Endothelial cell of umbilical vein (primary cell): Measurements from ENCODE around the gene ATP10B. TPM values are rescaled to one million over a fixed set of nuclear protein-coding genes. Genes with fewer than 3 reads are reported as not detected.

Experiments used
- BruUV-seq: library from RNA; stranded (reverse); fragments of 400-500 nt; replicated peaks from 2 replicates; lab custom pipeline; 2021; lab: Mats Ljungman, UMichigan
- CTCF ChIA-PET: fragments of 300-600, 350-600 bp; sonication (Branson Sonifier 250); formaldehyde crosslinking; loops from one replicate; lab custom pipeline; 2021; ENCODE audit warnings: antibody characterized with exemption, inconsistent platforms; lab: Charles Lee
- POLR2A ChIA-PET: fragments of 300-600, 350-600 bp; sonication (Branson Sonifier 250); formaldehyde crosslinking; loops from one replicate; lab custom pipeline; 2021; ENCODE audit warnings: antibody characterized with exemption, inconsistent platforms; lab: Charles Lee
- DNase-seq: peaks from one replicate; pipeline ENCODE4 v3.0.0-alpha.2; 2011; ENCODE audit warnings: low read depth, low spot score
- FAIRE-seq: peaks from 2 replicates; lab custom pipeline; 2011; peaks lifted over from hg19 to GRCh38; lab: Jason Lieb, UNC
- H2AFZ ChIP-seq: 2 replicates; pipeline ENCODE4 v1.6.0; 2012; ENCODE audit warnings: low read depth, low read length, control low read depth, inconsistent platforms
- H3K27ac ChIP-seq: 2 replicates; pipeline ENCODE4 v1.5.1; 2011; ENCODE audit warnings: low read depth, mild to moderate bottlenecking, control low read depth, low read length, moderate library complexity; ENCODE audit not compliant: insufficient read depth
- H3K27me3 ChIP-seq, 2 experiments: 2 replicates each; pipeline versions ENCODE4 v1.6.0 to v1.6.1; 2011; ENCODE audit warnings: low read length in 2 of 2, mixed read lengths in 1 of 2; ENCODE audit not compliant: control insufficient read depth in 2 of 2, insufficient read depth in 2 of 2
- H3K36me3 ChIP-seq, 2 experiments: 2 replicates in 1 of 2; 3 replicates in 1 of 2; pipeline ENCODE4 v1.5.1; 2011; ENCODE audit warnings: low read length in 2 of 2, mild to moderate bottlenecking in 1 of 2, moderate library complexity in 1 of 2; ENCODE audit not compliant: control insufficient read depth in 2 of 2, insufficient read depth in 2 of 2; ENCODE audit errors: extremely low read depth in 1 of 2
- H3K4me1 ChIP-seq: 3 replicates; pipeline ENCODE4 v1.5.1; 2011; ENCODE audit warnings: mild to moderate bottlenecking, low read length; ENCODE audit not compliant: control insufficient read depth, insufficient read depth; ENCODE audit errors: extremely low read depth
- H3K4me2 ChIP-seq: 2 replicates; pipeline ENCODE4 v1.6.1; 2011; ENCODE audit warnings: low read length, control low read depth, mixed read lengths; ENCODE audit not compliant: insufficient read depth
- H3K4me3 ChIP-seq, 3 experiments: fragments of 200-600 bp in 1 of 3; sonication (generic), shearing (Covaris generic) in 1 of 3; replicated peaks in 1 of 3; 2 replicates each; pipeline ENCODE4 v1.5.1; 2011 to 2016; ENCODE audit warnings: control low read depth in 3 of 3, low read length in 3 of 3, mild to moderate bottlenecking in 2 of 3, inconsistent platforms in 1 of 3, low read depth in 1 of 3, moderate library complexity in 1 of 3; ENCODE audit not compliant: insufficient read depth in 1 of 3
- H3K79me2 ChIP-seq: 2 replicates; pipeline ENCODE4 v1.6.0; 2012; ENCODE audit warnings: low read length, inconsistent platforms; ENCODE audit not compliant: control insufficient read depth, insufficient read depth
- H3K9ac ChIP-seq: replicated peaks from 2 replicates; pipeline ENCODE3; 2011; ENCODE audit warnings: low read length, control low read depth; ENCODE audit not compliant: insufficient read depth; ENCODE audit errors: extremely low read depth
- H3K9me1 ChIP-seq: replicated peaks from 3 replicates; pipeline ENCODE4 v1.6.0; 2011; ENCODE audit warnings: mild to moderate bottlenecking, low read length; ENCODE audit not compliant: control insufficient read depth, insufficient read depth; ENCODE audit errors: extremely low read depth
- H3K9me3 ChIP-seq: replicated peaks from 2 replicates; pipeline ENCODE4 v1.5.1; 2012; ENCODE audit warnings: low read length, inconsistent platforms; ENCODE audit not compliant: control insufficient read depth, insufficient read depth
- H4K20me1 ChIP-seq: replicated peaks from 2 replicates; pipeline ENCODE3; 2011; ENCODE audit warnings: mild to moderate bottlenecking, low read length; ENCODE audit not compliant: control insufficient read depth, insufficient read depth; ENCODE audit errors: extremely low read depth
- CTCF ChIP-seq, 2 donors: IDR thresholded peaks; 1 replicate in 1 of 2; 2 replicates in 1 of 2; pipeline ENCODE4 v1.5.1; 2011; ENCODE audit warnings: low read length in 2 of 2, mild to moderate bottlenecking in 2 of 2, moderate library complexity in 2 of 2, control low read depth in 1 of 2, inconsistent platforms in 1 of 2, low read depth in 1 of 2; ENCODE audit not compliant: insufficient read depth in 1 of 2; ENCODE audit errors: extremely low read depth in 1 of 2
- EZH2 ChIP-seq: IDR thresholded peaks from 2 replicates; pipeline ENCODE4 v1.6.1; 2012; ENCODE audit warnings: borderline replicate concordance, low read depth, mild to moderate bottlenecking, moderate library complexity, low read length, inconsistent platforms; ENCODE audit not compliant: severe bottlenecking
- FOS ChIP-seq: IDR thresholded peaks from 2 replicates; pipeline ENCODE4 v1.6.1; 2011; ENCODE audit warnings: mild to moderate bottlenecking, low read length, moderate library complexity, borderline replicate concordance; ENCODE audit not compliant: insufficient read depth
- GATA2 ChIP-seq: IDR thresholded peaks from 2 replicates; pipeline ENCODE4 v1.7.0; 2011; ENCODE audit warnings: low read depth, mild to moderate bottlenecking, moderate library complexity, mixed read lengths, low read length; ENCODE audit not compliant: insufficient read length, insufficient read depth
- JUN ChIP-seq: IDR thresholded peaks from 2 replicates; pipeline ENCODE4 v1.6.1; 2011; ENCODE audit warnings: borderline replicate concordance, low read depth; ENCODE audit not compliant: insufficient read length, insufficient read depth
- POLR2A ChIP-seq: IDR thresholded peaks from 2 replicates; pipeline ENCODE4 v1.6.1; 2012; ENCODE audit warnings: low read depth, mild to moderate bottlenecking, control low read depth, low read length
- dilution Hi-C: fragments of 300-500 bp; cut with MboI; formaldehyde crosslinking; loops from one replicate; pipeline ENCODE4 v1.15.0; 2019; ENCODE audit warnings: low sequenced_read_pairs; ENCODE audit not compliant: extremely low pct_ligation_motif_present
- intact Hi-C: fragments of 100-400 bp; cut with micrococcal nuclease; formaldehyde crosslinking; loops from one replicate; pipeline ENCODE4 v1.10.0; 2022
- polyA plus RNA-seq, 4 experiments: library from polyadenylated mRNA; depleted of rRNA in 3 of 4; stranded (reverse) in 3 of 4; unstranded in 1 of 4; fragments of >200 nt; gene quantifications; 2 replicates each; pipeline versions ENCODE4 v1.2.1 to v1.2.3, GENCODE V29; 2011 to 2012; ENCODE audit warnings: missing spikeins in 1 of 4
- total RNA-seq: library from RNA; stranded (reverse); gene quantifications from 2 replicates; pipeline ENCODE4 v1.2.3, GENCODE V29; 2021

Gene ATP10B
- total and polyA plus RNA-seq, 2 donors (not counting 3 experiments of a cell fraction or from before 2014, with no cell fraction given) = not detected

DNA sequence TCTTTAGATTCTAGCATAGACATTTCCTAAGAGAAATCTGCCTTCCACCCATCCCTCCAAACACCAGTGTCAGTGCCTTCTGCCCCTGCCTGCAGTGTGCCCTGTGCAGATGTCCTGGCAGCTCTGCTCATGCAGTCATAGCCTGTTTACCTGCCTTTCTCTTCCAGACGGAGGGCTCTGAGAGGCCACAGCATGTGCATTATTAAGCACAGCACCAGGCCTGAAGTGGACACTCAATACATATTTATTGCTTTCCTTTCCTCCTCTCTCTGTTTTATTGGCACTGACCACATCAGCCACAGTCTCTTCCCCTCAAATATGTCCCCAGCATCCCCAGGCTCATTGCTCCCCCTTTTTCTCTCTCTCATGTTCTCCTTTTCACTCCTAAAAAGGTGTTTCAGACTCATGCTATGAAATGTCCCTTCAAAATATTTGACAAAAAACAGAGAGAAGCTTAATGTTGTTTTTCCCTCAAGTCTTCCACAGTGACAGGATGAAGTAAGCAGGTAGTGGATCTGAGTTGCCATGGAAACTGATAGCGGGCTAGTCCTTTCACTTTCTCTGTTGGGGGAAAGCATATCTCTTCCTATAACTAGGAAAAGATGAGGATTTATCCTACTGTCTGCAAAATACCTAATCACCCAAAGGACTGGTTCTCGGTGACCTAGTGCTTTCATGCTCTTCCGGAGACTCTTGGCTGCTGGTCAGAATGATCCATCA lies 100.9 kb downstream of the ATP10B start:
- Histone ChIP-seq H3K9ac (no peak overlapping the region), H3K27me3 (no peaks in the 10 kb centered on the region), H3K4me3 (no peak overlapping the region), H3K36me3 (no peaks in the 10 kb centered on the region), H2AFZ (no peak overlapping the region), H3K79me2 (no peaks in the 10 kb centered on the region), H3K9me1 (no peaks in the 10 kb centered on the region), H3K27ac (no peak overlapping the region), H4K20me1 (no peaks in the 10 kb centered on the region), H3K4me2 (no peak overlapping the region), H3K4me1 (no peaks in the 10 kb centered on the region), H3K9me3 (no peaks in the 10 kb centered on the region)
- dilution Hi-C loops = no loop called here
- BruUV-seq = no TSS peak
- CTCF ChIA-PET = no interaction called here
- FAIRE-seq (no peak), DNase-seq (no peak)
- intact Hi-C loops = no loop called here
- TF ChIP-seq FOS = no peak
- TF ChIP-seq EZH2 = no peak
- TF ChIP-seq JUN = no peak
- TF ChIP-seq GATA2 = no peak
- TF ChIP-seq POLR2A = no peak
- TF ChIP-seq CTCF (IDR thresholded peaks at IDR 0.05; ENCODE audit: extremely low read depth in 1 of 2, insufficient read depth in 1 of 2, low read depth in 1 of 2, low read length in 2 of 2) = no peak
- POLR2A ChIA-PET = no interaction called here
